ENCODE data around the gene C22orf23.

- TF ChIP-seq CTCF (IDR thresholded peaks at IDR 0.05; ENCODE audit: low read depth, low read length) (no peak), EZH2phosphoT487 (IDR thresholded peaks at IDR 0.05; ENCODE audit: low read depth) (no peak)
These were observed 54.8 kb downstream of the C22orf23 start for GRCh38 chr22:37898441-37899181.
